Measurements from ENCODE around the gene CREB3L1. TPM values are rescaled to one million over a fixed set of nuclear protein-coding genes. Genes with fewer than 3 reads are reported as not detected.

Gene CREB3L1
- total RNA-seq, 4 donors from 2014 or later = 0.27 to 0.69 (median 0.57) TPM

DNA sequence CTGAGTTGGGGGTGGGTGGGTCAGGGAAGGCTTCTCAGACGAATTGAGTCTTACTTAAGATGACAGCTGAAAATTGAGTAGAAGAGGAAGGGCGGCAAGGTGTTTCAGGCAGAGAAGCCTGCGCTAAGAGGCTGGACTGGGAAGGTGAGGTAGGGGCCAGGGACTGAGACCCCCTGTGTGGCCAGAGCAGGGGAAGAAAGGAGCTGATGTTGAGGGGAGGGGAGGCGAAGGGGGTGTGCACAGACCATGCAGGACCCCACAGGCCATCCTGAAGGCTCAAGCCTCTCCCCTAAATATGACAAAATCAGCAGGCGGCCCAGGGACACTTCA is 40.6 kb upstream of the CREB3L1 start:
- Histone ChIP-seq H3K4me1 (peaks cover 5 to 16% of the 10 kb centered on the region in 2 donors), H3K36me3 (no peaks in the 10 kb centered on the region), H3K4me3 (peak overlapping the region in 1 of 4 donors; percentile 65), H3K27me3 (peaks cover 0 to 27% (median 6%) of the 10 kb centered on the region in 3 donors), H3K27ac (peak overlapping the region in 1 of 4 donors; percentile 66), H3K9me3 (no peaks in the 10 kb centered on the region)
- intact Hi-C loops (cut with DNase I; ENCODE audit: low total_unique reads) (loop anchor here (5.0 kb wide), 1 partner anchor 115 kb away; the partner anchor contains the start of gene PHF21A), in situ Hi-C loops (cut with MboI; ENCODE audit: low sequenced_read_pairs in 4 of 4) (loop anchor here in 2 of 4 donors (25.0 kb wide), 1 partner anchor 300 kb away; no protein-coding TSS in a partner anchor)
- ATAC-seq (no peak), DNase-seq (no peak)
- TF ChIP-seq, protein P1, sequence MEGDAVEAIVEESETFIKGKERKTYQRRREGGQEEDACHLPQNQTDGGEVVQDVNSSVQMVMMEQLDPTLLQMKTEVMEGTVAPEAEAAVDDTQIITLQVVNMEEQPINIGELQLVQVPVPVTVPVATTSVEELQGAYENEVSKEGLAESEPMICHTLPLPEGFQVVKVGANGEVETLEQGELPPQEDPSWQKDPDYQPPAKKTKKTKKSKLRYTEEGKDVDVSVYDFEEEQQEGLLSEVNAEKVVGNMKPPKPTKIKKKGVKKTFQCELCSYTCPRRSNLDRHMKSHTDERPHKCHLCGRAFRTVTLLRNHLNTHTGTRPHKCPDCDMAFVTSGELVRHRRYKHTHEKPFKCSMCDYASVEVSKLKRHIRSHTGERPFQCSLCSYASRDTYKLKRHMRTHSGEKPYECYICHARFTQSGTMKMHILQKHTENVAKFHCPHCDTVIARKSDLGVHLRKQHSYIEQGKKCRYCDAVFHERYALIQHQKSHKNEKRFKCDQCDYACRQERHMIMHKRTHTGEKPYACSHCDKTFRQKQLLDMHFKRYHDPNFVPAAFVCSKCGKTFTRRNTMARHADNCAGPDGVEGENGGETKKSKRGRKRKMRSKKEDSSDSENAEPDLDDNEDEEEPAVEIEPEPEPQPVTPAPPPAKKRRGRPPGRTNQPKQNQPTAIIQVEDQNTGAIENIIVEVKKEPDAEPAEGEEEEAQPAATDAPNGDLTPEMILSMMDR (IDR thresholded peaks at IDR 0.05 in 4 of 5, conservative IDR thresholded peaks at IDR 0.05 in 1 of 5) = no peak
- TF ChIP-seq POLR2A (IDR thresholded peaks at IDR 0.05) = no peak

DNA sequence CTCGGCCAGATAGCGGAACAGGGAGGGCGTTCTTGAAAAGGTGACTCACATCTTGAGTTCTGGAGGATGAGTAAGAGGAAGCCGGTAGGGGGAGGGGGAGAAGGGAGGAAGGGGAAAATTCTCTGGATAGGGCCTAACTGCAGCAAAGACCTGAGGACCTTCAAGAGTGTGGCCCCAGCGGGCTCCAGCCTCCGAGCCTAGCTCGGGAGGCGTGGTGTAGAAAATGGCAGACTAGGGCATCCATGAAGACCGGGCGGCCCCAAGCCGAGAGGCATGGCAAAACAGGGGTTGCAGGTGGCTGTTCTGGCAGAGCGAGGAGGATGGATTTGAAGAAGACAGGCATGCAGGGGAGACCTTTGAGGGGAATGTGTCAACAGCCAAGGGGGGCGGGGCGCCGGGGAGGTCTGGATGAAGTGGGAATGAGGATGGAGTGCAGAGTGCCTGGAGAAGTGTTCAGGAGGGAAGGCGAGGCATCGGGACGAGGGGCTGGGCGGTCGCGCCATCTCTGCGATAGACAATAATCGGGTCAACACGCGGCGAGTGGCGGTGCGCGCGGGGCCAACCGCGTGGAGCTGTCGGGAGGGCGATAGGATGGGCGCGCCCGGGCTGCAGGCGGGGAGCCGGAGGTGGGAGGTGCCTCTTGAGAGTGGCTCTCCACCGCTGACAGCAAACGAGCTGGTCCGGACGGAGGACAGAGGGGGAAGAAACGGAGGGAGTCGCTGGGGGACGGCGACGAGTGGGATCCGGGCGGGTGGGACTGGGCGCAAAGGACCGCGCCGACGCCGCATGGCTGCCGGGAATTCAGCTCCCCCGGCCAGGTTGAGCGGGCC is 40.0 kb upstream of the CREB3L1 start:
- in situ Hi-C loops (cut with MboI; ENCODE audit: low sequenced_read_pairs in 4 of 4) (loop anchor here in 2 of 4 donors (25.0 kb wide), 1 partner anchor 300 kb away; no protein-coding TSS in a partner anchor), intact Hi-C loops (cut with DNase I; ENCODE audit: low total_unique reads) (loop anchor here (5.0 kb wide), 1 partner anchor 115 kb away; the partner anchor contains the start of gene PHF21A)
- H3K4me3 ChIP-seq = peak overlapping the region; percentile 39 to 65 (median 56)
- TF ChIP-seq POLR2A (IDR thresholded peaks at IDR 0.05) = no peak
- TF ChIP-seq, protein P1 (IDR thresholded peaks at IDR 0.05 in 4 of 5, conservative IDR thresholded peaks at IDR 0.05 in 1 of 5) = no peak
- DNase-seq = no peak
- H3K27me3 ChIP-seq = peaks cover 0 to 27% (median 6%) of the 10 kb centered on the region in 3 donors
- peak overlapping the region; percentile 1 to 71 (median 68) for H3K27ac ChIP-seq
- peaks cover 5 to 16% of the 10 kb centered on the region in 2 donors for H3K4me1 ChIP-seq
- no peaks in the 10 kb centered on the region for H3K36me3 ChIP-seq
- ATAC-seq = no peak
- no peaks in the 10 kb centered on the region for H3K9me3 ChIP-seq

DNA sequence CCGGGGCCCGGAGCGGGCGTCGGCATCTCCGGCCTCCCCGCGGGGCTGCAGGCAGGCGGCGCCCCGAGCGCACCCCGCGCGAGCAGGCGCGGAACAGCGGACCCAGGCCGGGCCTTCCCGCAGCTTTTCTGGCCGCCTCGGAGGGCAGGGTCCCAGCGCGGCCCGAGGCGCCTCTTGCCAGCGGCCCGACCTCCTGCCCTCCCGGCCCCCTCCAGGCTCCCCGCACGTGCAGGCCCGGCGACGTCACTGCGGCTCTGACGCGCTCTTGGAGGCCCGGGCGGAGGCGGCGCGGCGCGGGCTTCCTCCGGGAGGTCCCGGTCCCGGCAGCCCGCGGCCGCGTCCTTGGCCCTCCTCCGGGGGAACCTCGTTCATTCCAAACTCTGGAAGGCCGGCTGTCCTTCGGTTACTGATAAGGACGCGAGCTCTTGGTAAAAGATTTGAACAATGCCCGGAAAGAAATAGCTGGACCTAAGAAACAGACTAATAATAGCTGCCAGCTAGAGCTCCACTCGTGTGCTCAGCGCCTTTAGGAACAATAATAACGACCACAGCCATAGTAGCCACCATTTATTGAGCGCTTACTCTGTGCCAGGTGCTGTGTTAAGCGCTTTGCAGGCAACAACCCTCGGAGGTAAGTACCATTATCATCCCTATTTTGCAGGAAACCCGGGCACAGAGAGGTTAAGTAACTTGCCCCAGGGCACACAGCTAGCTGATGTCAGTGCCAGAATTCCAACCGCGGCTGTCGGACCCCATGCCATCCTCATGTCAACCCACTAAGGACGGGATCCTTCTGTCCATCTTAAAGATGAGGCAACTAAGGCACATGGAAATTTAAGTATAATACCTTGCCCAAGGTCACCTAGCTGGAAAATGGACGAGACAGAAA is 39.1 kb upstream of the CREB3L1 start:
- peak overlapping the region; percentile 1 to 71 (median 68) for H3K27ac ChIP-seq
- peaks cover 10 to 22% of the 10 kb centered on the region in 2 donors for H3K4me1 ChIP-seq
- peaks cover 0 to 20% (median 6%) of the 10 kb centered on the region in 3 donors for H3K27me3 ChIP-seq
- no peaks in the 10 kb centered on the region for H3K36me3 ChIP-seq
- TF ChIP-seq, protein P1 (IDR thresholded peaks at IDR 0.05 in 4 of 5, conservative IDR thresholded peaks at IDR 0.05 in 1 of 5) = peak in 1 of 5 experiments; percentile 19
- TF ChIP-seq POLR2A (IDR thresholded peaks at IDR 0.05) = peak in 1 of 2 donors; percentile 37
- DNase-seq = peak in 1 of 2 donors; percentile 16
- peak; percentile 25 to 33 for ATAC-seq
- H3K4me3 ChIP-seq = peak overlapping the region; percentile 39 to 65 (median 56)
- H3K9me3 ChIP-seq = no peaks in the 10 kb centered on the region
- in situ Hi-C loops (cut with MboI; ENCODE audit: low sequenced_read_pairs in 4 of 4) (loop anchor here in 2 of 4 donors (25.0 kb wide), 1 partner anchor 299 kb away; no protein-coding TSS in a partner anchor), intact Hi-C loops (cut with DNase I; ENCODE audit: low total_unique reads) (loop anchor here (5.0 kb wide), 1 partner anchor 116 kb away; the partner anchor contains the start of gene PHF21A)

Measured in gastrocnemius medialis (tissue), 4 donors.